ENCODE measurements around the gene DDIT3.
"Not testable (repeated sequence)": the region's sequence is repeated elsewhere in the genome, so short reads cannot be mapped to it uniquely, and the experiment has no call there.

Gene DDIT3

GRCh38 chr12:57511588-57512325 is 8.6 kb downstream of the DDIT3 start:
- DNase-seq, result no peak

- DNase-seq, result no peak
Measured at GRCh38 chr12:57511161-57511560, 9.2 kb downstream of the DDIT3 start.

- DNase-seq, result not testable (repeated sequence)
Measured at GRCh38 chr12:57507796-57508195, 12.5 kb downstream of the DDIT3 start.

- not testable (repeated sequence) for DNase-seq
Measured at GRCh38 chr12:57506541-57506940, 13.8 kb downstream of the DDIT3 start.

- DNase-seq, result not testable (repeated sequence)
Measured at GRCh38 chr12:57502311-57502969, 17.9 kb downstream of the DDIT3 start.

GRCh38 chr12:57500213-57500612 is 20.1 kb downstream of the DDIT3 start:
- DNase-seq, result no peak

GRCh38 chr12:57498571-57498970 is 21.7 kb downstream of the DDIT3 start:
- DNase-seq, result no peak

GRCh38 chr12:57498132-57498502 is 22.2 kb downstream of the DDIT3 start:
- no peak for DNase-seq

- DNase-seq, result no peak
Measured at GRCh38 chr12:57497223-57498131, 22.8 kb downstream of the DDIT3 start.

- no peak for DNase-seq
Measured at GRCh38 chr12:57496822-57497221, 23.5 kb downstream of the DDIT3 start.

GRCh38 chr12:57495051-57495701 is 25.1 kb downstream of the DDIT3 start:
- not testable (repeated sequence) for DNase-seq

GRCh38 chr12:57491393-57492280 is 28.7 kb downstream of the DDIT3 start:
- DNase-seq, result no peak

- no peak for DNase-seq
Measured at GRCh38 chr12:57490126-57490525, 30.2 kb downstream of the DDIT3 start.

- no peak for DNase-seq
Measured at GRCh38 chr12:57489157-57489641, 31.1 kb downstream of the DDIT3 start.

- no peak for DNase-seq
Measured at GRCh38 chr12:57488402-57489156, 31.7 kb downstream of the DDIT3 start.

GRCh38 chr12:57487597-57488401 is 32.5 kb downstream of the DDIT3 start, which contains the start of gene MARS1:
MARS1 (plus strand) TSS chr12:57488068; CDS start chr12:57488091, 23 bp downstream.
- peak; percentile 90 for DNase-seq

GRCh38 chr12:57487055-57487596 is 33.2 kb downstream of the DDIT3 start:
- no peak for DNase-seq

- DNase-seq, result no peak
Measured at GRCh38 chr12:57485695-57486094, 34.6 kb downstream of the DDIT3 start.

- DNase-seq, result no peak
Measured at GRCh38 chr12:57483466-57483865, 36.8 kb downstream of the DDIT3 start.

- no peak for DNase-seq
Measured at GRCh38 chr12:57481671-57482070, 38.6 kb downstream of the DDIT3 start.

All from activated CD4-positive, alpha-beta T cell treated with anti-CD3 and anti-CD28 coated beads for 1 hour (primary cell).